HEK293T (cell line): ENCODE data around the gene C19orf47.

Experiments used
- ARNT ChIP-seq: fragments of 450-650 bp; IDR thresholded peaks from 2 replicates; pipeline ENCODE4 v1.6.1; 2017; ENCODE audit warnings: mild to moderate bottlenecking
- BHLHE40 ChIP-seq: fragments of 450-650 bp; IDR thresholded peaks from 2 replicates; pipeline ENCODE4 v1.6.1; 2016; ENCODE audit warnings: mild to moderate bottlenecking, moderate library complexity, borderline replicate concordance
- CTBP1 ChIP-seq: fragments of 450-650 bp; IDR thresholded peaks from 2 replicates; pipeline ENCODE4 v1.6.1; 2016; ENCODE audit warnings: borderline replicate concordance
- FOXA1 ChIP-seq: fragments of 450-650 bp; IDR thresholded peaks from 2 replicates; pipeline ENCODE4 v1.6.1; 2016; ENCODE audit warnings: mild to moderate bottlenecking
- FOXM1 ChIP-seq: fragments of 450-650 bp; IDR thresholded peaks from 2 replicates; pipeline ENCODE4 v1.6.1; 2017; ENCODE audit warnings: mild to moderate bottlenecking, borderline replicate concordance
- HDGF ChIP-seq: fragments of 450-650 bp; IDR thresholded peaks from 2 replicates; pipeline ENCODE4 v1.6.1; 2017; ENCODE audit warnings: antibody characterized with exemption, borderline replicate concordance

GRCh38 chr19:40302224-40303011 lies 45.8 kb downstream of the C19orf47 start:
- TF ChIP-seq CTBP1 (no peak), FOXA1 (no peak), FOXM1 (no peak), HDGF (no peak), ARNT (no peak), BHLHE40 (no peak)
